AML-193 (cell line): ENCODE results near the gene ANKS1B.

ENCODE experiments used
- DNase-seq, 2 experiments: peaks; one replicate each; lab custom pipeline; 2025; lab: John Stamatoyannopoulos, UW

The ANKS1B gene

GRCh38 chr12:99122959-99123358, 861.8 kb downstream of the ANKS1B start:
- DNase-seq: no peak

GRCh38 chr12:99122496-99122895, 862.2 kb downstream of the ANKS1B start:
- no peak for DNase-seq

- DNase-seq: no peak
Measured at GRCh38 chr12:99121546-99121945, 863.2 kb downstream of the ANKS1B start.

- DNase-seq: no peak
Measured at GRCh38 chr12:99119943-99120342, 864.8 kb downstream of the ANKS1B start.

- DNase-seq: no peak
Measured at GRCh38 chr12:99119449-99119848, 865.3 kb downstream of the ANKS1B start.

- DNase-seq: no peak
Measured at GRCh38 chr12:99111600-99111999, 873.1 kb downstream of the ANKS1B start.

DNA sequence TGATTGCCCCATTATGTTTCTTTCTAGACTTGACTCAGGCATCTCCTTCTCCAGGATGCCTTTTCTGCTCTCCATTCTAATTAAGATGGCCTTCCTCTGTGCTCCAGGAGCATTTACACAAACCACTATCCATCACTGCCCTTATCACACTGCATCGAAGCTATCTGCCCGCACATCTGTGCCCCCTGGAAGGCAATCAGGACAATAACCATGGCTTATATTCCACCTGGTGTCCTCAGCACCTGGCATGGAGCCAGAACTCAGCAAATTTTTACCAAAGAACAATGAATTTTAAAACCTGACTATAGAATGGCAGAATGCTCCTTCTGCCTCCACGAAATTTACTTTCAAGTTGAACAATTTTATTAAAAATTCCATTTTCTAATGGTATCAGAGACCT, 873.9 kb downstream of the ANKS1B start:
- DNase-seq: no peak

- DNase-seq: no peak
Measured at GRCh38 chr12:99110212-99110611, 874.5 kb downstream of the ANKS1B start.

GRCh38 chr12:99108924-99109323, 875.8 kb downstream of the ANKS1B start:
- DNase-seq: no peak

GRCh38 chr12:99099786-99100185, 885.0 kb downstream of the ANKS1B start:
- DNase-seq: no peak

DNA sequence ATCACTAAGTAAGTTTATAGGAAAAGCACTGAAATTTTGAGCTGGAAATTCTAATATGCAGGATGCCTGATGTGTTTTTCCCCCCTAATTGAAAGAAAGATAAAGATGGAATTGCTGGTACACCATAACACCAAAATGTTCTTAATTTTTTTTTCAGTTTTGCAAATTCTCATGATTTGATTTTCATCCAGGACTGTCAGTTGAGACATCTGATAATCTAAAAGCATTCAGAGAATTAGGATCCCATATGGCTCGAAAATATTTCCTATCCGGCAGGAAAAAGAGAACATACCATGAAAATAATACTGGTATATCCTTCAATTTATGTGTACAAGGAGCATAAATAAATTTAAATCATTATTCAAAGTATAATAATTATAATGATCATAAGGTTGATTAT, 887.6 kb downstream of the ANKS1B start:
- no peak for DNase-seq

DNA sequence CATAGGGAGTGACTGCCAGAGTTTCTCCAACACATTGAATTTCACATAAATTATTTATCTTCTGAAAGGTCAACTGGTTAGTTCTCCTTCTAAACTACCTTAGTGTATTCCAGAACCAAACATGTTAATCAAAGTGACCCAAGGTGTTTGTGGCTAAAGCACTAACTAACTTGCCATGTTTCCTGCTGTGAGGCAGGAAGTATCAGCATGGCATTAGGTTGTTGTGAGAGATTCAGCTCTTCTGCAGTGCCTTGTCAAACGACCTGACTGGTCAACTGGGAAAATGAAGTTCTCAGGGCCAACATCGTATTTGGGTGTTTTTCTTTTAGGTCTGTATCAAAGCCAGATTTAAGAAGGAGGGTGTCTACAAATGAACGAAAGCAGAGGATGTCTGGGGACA, 891.6 kb downstream of the ANKS1B start:
- no peak for DNase-seq

- DNase-seq: no peak
Measured at GRCh38 chr12:99092100-99092851, 892.5 kb downstream of the ANKS1B start.

DNA sequence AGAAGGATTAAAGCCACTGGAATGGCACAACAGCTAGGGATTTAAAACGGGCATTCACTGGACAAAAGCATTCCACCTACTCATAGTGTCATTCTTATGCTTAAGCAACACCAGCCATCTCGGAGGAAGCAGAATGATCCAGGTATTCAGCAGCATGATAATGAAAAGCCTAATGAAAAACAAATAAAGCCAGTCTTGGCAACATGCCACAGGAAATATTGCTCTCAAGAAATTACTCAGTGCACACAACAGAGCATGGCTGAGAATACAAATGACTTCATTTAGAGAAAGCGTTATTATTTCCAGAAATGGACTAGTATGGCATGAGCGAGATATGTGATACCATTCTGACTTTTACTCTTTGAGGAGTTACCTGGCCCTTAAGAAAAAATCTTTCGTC, 897.5 kb downstream of the ANKS1B start:
- no peak for DNase-seq

DNA sequence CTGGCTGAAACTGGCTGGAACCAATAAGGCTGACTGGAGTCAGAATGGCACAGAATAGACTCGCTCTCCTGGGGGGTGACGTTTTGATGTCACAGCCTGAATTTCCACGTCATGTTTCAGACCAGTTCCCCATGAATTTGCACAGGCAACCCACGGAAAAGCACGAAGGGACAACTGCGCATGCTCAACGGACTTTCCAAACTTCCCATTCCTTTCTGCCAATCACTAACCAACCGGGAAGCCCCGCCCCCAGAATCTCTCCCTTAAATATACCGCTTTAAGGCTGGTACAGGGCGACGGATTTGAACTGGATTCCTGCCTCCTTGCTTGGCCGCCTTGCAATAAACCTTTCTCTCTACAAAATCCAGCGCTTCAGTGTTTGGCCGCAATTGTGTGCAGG, 904.9 kb downstream of the ANKS1B start:
- no peak for DNase-seq

GRCh38 chr12:99068993-99069747, 915.6 kb downstream of the ANKS1B start:
- no peak for DNase-seq

DNA sequence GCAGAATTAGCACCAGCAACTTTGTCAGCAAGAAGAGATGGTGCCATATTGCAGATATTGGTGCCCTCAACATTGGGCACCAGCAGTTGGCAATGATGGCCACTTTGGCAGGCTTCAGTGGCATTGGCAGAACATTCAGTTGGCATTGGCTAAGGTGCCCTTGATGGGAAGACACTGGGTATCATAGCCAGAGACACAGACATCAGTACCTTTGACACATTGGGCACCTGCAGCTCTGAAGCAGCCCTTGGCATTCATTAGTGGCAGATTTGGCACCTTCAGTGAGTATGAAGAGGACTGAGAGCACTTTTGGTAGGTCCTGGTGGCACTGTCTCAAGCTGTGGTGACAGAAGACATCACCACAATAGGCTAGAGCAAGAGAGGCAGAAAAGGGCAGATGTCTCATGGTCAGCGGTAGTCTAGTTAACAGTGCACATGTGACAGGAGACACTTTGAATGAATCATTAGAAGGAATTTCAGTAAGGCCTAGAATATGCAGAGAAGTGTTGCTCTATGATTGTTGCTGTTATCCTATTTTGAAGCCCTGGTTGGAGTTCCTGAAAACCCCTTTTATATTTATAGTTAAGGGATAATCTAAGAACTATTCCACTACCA, 917.5 kb downstream of the ANKS1B start:
- DNase-seq: no peak

DNA sequence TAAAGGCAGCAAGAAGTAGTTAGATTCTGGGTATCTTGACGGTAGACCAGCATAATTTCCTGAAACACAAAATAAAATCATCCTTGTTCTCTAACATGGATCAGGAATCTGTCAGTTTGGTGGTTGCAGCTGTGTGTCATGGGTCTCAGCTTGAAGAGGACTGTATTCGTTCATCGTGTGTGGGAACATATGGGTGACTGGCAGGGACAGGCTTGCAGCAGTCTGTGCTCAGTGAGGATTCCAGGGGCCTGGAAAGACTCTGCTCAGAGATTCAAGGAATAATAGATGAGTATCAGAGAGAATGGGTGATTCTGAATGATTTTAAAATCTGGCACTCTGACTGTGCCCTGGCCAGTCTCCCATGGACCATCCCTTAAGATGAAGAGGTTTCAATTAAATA, 918.0 kb downstream of the ANKS1B start:
- DNase-seq: no peak

DNA sequence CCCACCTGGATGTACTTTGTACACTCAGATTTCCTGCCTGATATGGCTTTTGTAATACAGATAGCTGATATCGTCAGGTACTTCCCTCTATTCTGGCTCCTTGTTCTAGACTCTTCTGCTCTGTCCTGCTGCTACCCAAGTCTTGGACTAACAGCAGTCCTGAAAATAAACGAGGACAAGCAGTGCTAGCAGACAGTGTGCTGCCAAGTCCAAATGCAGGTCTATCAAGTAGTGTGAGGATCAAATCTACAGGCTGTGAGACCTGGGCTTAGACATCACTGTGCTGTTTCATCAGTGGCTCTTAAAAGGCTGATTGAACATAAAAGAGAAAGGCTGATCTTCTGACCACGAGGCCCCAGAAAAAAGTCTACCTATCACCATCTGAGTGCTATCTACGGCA, 921.6 kb downstream of the ANKS1B start:
- no peak for DNase-seq

GRCh38 chr12:99059824-99060511, 924.8 kb downstream of the ANKS1B start:
- DNase-seq: no peak

GRCh38 chr12:99057670-99058069, 927.1 kb downstream of the ANKS1B start:
- no peak for DNase-seq

DNA sequence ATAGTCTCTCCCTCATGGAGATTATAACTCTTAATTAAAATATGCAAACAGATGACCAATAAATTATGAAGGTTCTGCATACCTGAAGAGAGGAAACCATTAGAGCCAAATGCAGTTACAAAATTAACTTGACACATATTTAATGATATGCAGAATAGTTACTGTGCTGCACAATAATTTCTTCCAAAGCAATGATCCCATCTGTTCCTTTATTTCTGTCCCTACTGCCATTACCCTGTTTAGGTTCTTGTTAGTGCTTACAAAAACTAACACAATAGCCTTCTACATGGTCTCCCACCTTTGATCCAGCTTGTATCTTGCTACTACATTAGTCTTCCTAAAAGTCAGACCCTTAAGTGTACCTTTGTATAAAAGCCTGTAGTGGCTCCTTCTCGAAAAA, 928.5 kb downstream of the ANKS1B start:
- DNase-seq: no peak

GRCh38 chr12:99055299-99055698, 929.4 kb downstream of the ANKS1B start:
- DNase-seq: peak; percentile 10 to 23
